ENCODE measurements around the gene UNC5CL. TPM values are rescaled to one million over a fixed set of nuclear protein-coding genes. Genes with fewer than 3 reads are reported as not detected.
A peak's percentile ranks its signal among the peaks of the same experiment; 100 is the strongest.

UNC5CL gene
- total and polyA plus RNA-seq, 9 of the 15 experiments (the other 6 are each of a cell fraction or from before 2014, with no cell fraction given), result 0.07 to 1.8 (median 0.62) TPM; not detected in 1

DNA sequence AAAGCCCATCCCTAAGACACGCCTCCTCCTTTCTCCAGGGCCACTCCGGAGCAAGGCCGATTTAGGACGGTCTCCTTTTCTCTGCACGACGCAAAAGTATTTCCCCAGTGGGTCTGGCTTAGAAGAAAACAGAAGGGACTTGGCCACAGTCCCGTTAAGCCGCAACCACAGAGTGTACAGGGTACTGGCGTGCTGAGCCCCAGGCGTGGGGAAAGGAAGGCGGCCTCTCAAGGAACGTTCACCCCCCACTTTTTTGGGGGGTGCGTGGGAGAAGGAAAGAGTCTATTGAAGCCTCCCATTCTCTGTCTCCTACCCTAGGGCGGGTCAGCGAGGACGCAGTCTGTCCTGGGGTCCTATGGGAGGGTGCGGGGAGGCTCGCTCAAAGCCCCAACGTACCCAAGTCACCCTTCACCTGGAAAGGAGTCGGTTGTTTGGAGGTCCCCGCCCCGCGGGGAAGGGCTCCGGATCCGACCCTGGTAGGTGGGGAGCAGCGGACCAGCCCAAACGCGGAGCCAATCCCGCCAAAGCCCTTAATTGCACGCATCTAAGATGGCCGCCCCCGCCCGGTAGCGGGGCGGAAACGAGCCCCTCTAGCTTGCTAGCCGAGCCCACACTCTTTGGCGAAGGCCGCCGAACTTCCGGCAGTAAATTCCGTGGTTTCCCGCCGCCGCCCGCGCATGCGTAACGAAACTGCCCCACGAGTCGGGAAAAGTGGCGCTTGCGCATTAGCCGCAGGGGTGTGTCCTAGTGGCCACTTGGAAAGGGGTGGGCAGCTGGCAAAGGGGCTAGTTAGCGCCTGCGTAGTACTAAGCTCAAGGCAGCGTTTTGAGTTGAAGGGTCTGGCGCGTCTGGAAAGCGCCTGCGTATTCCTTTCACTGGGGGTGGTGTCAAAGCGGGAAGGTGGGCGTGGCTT lies 33.2 kb upstream of the UNC5CL start, which contains the start of gene OARD1:
Gene OARD1 (minus strand): TSS at position 434 of the 913 bp plus-strand sequence. CDS start 722 bp downstream, outside the sequence.
- TSS peak; percentile 48 for BruUV-seq (replicated peaks)
- ATAC-seq, result peak; percentile 81
- WGBS (ENCODE audit: insufficient coverage, low coverage, missing lambda C conversion rate), result under 1% methylated on average over 62 of the region's 63 CpGs
- peak; percentile 79 to 100 (median 97) for DNase-seq (ENCODE audit: extremely low read depth in 1 of 4, low spot score in 3 of 4)
- Histone ChIP-seq H3K4me1 (replicated peaks in 1 of 2; ENCODE audit: control insufficient read depth in 2 of 2, insufficient read depth in 2 of 2, low read length in 2 of 2) (peaks cover 9 to 21% of the 10 kb centered on the region in 2 experiments), H3K27me3 (ENCODE audit: control insufficient read depth in 2 of 2, insufficient read depth in 2 of 2, low read length in 2 of 2) (no peaks in the 10 kb centered on the region), H3K79me2 (ENCODE audit: control insufficient read depth, insufficient read depth, low read length) (peaks cover 57% of the 10 kb centered on the region), H4K20me1 (replicated peaks; ENCODE audit: control insufficient read depth, insufficient read depth, low read length) (no peaks in the 10 kb centered on the region), H3K9ac (ENCODE audit: insufficient read depth in 1 of 2, low read depth in 2 of 2, low read length in 2 of 2) (peak within 1 kb of the TSS; percentile 96 to 97), H2AFZ (ENCODE audit: low read depth, low read length) (peak within 1 kb of the TSS; percentile 88), H3K4me2 (ENCODE audit: insufficient read depth, low read length) (peak within 1 kb of the TSS; percentile 99), H3K4me3 (peak within 1 kb of the TSS; percentile 83), H3K27ac (ENCODE audit: extremely low read depth, low read depth, low read length) (peak within 1 kb of the TSS; percentile 94), H3K9me3 (replicated peaks; ENCODE audit: control insufficient read depth, insufficient read depth, low read depth, low read length) (no peaks in the 10 kb centered on the region), H3K36me3 (ENCODE audit: control insufficient read depth, insufficient read depth, low read length) (peaks cover 43% of the 10 kb centered on the region; the same call in 2 of the 3 replicates), H3K9me1 (ENCODE audit: control insufficient read depth, insufficient read depth, low read length) (no peaks in the 10 kb centered on the region)
- in situ Hi-C loops (cut with MboI) (no loop called here), intact Hi-C loops (cut with micrococcal nuclease) (loop anchor here (5.0 kb wide), 2 partner anchors 75 to 245 kb away; no protein-coding TSS in a partner anchor)
- ChIA-PET CTCF (ENCODE audit: low intra/inter-chr PET ratio) (interaction anchor here (0.7 to 1.5 kb wide), 2 partner anchors 15 to 1778 kb away, joined by 3 to 4 read pairs; no protein-coding TSS in a partner anchor), POLR2A (interaction anchor here (0.6 to 1.2 kb wide), 6 partner anchors 10 to 1740 kb away, joined by 3 to 5 read pairs (median 3); no protein-coding TSS in a partner anchor)
- peak; percentile 98 for FAIRE-seq
- TF ChIP-seq FUS (optimal IDR thresholded peaks at IDR 0.05; ENCODE audit: low read depth, low read length), result no peak
- 0 out of 2 replicates have a peak, but pooled peaks have one; percentile 27 for TF ChIP-seq LEF1 (IDR thresholded peaks at IDR 0.05)
- TF ChIP-seq NCOA2 (IDR thresholded peaks at IDR 0.05; ENCODE audit: partially characterized antibody in 2 of 2), result no peak
- peak; percentile 62 for TF ChIP-seq CCNT2 (IDR thresholded peaks at IDR 0.05; ENCODE audit: borderline replicate concordance, extremely low read depth, insufficient read length, low read depth, low read length)
- no peak for TF ChIP-seq ZNF316 (IDR thresholded peaks at IDR 0.05)
- no peak for TF ChIP-seq NFXL1 (CRISPR knock-in tag; IDR thresholded peaks at IDR 0.05)
- TF ChIP-seq, protein P1, sequence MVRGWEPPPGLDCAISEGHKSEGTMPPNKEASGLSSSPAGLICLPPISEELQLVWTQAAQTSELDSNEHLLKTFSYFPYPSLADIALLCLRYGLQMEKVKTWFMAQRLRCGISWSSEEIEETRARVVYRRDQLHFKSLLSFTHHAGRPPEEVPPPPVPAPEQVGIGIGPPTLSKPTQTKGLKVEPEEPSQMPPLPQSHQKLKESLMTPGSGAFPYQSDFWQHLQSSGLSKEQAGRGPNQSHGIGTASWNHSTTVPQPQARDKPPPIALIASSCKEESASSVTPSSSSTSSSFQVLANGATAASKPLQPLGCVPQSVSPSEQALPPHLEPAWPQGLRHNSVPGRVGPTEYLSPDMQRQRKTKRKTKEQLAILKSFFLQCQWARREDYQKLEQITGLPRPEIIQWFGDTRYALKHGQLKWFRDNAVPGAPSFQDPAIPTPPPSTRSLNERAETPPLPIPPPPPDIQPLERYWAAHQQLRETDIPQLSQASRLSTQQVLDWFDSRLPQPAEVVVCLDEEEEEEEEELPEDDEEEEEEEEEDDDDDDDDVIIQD (CRISPR knock-in tag; IDR thresholded peaks at IDR 0.05), result no peak
- 0 out of 2 replicates have a peak, but pooled peaks have one; percentile 44 for TF ChIP-seq CTBP1 (IDR thresholded peaks at IDR 0.05; ENCODE audit: borderline replicate concordance)
- no peak; the same call in 1 of the 2 replicates for TF ChIP-seq ZKSCAN1 (IDR thresholded peaks at IDR 0.05; ENCODE audit: low read depth, low read length)
- no peak for TF ChIP-seq RBM25 (IDR thresholded peaks at IDR 0.05; ENCODE audit: low read depth, low read length, severe bottlenecking)
- TF ChIP-seq HNRNPK (IDR thresholded peaks at IDR 0.05; ENCODE audit: low read depth, low read length, poor library complexity, severe bottlenecking), result no peak
- TF ChIP-seq, protein P2, sequence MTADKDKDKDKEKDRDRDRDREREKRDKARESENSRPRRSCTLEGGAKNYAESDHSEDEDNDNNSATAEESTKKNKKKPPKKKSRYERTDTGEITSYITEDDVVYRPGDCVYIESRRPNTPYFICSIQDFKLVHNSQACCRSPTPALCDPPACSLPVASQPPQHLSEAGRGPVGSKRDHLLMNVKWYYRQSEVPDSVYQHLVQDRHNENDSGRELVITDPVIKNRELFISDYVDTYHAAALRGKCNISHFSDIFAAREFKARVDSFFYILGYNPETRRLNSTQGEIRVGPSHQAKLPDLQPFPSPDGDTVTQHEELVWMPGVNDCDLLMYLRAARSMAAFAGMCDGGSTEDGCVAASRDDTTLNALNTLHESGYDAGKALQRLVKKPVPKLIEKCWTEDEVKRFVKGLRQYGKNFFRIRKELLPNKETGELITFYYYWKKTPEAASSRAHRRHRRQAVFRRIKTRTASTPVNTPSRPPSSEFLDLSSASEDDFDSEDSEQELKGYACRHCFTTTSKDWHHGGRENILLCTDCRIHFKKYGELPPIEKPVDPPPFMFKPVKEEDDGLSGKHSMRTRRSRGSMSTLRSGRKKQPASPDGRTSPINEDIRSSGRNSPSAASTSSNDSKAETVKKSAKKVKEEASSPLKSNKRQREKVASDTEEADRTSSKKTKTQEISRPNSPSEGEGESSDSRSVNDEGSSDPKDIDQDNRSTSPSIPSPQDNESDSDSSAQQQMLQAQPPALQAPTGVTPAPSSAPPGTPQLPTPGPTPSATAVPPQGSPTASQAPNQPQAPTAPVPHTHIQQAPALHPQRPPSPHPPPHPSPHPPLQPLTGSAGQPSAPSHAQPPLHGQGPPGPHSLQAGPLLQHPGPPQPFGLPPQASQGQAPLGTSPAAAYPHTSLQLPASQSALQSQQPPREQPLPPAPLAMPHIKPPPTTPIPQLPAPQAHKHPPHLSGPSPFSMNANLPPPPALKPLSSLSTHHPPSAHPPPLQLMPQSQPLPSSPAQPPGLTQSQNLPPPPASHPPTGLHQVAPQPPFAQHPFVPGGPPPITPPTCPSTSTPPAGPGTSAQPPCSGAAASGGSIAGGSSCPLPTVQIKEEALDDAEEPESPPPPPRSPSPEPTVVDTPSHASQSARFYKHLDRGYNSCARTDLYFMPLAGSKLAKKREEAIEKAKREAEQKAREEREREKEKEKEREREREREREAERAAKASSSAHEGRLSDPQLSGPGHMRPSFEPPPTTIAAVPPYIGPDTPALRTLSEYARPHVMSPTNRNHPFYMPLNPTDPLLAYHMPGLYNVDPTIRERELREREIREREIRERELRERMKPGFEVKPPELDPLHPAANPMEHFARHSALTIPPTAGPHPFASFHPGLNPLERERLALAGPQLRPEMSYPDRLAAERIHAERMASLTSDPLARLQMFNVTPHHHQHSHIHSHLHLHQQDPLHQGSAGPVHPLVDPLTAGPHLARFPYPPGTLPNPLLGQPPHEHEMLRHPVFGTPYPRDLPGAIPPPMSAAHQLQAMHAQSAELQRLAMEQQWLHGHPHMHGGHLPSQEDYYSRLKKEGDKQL (CRISPR knock-in tag; IDR thresholded peaks at IDR 0.05; ENCODE audit: borderline replicate concordance), result 0 out of 2 replicates have a peak, but pooled peaks have one; percentile 76

Measured in K562 (cell line).